Gastrocnemius medialis (tissue), 4 donors: Measurements from ENCODE around the gene KCNC3. TPM values are rescaled to one million over a fixed set of nuclear protein-coding genes. Genes with fewer than 3 reads are reported as not detected.

ENCODE experiments used
- ATAC-seq, 2 donors: fragments of 150-250 bp; one replicate each; pipeline ENCODE4 v1.9.1; 2016
- DNase-seq, 2 donors: peaks; one replicate each; pipeline ENCODE4 v3.0.0-alpha.2; 2019
- H3K27ac ChIP-seq, 4 donors: fragments of 200-600 bp; sonication (generic); 1 replicate in 1 of 4; 2 replicates in 3 of 4; pipeline ENCODE4 v1.5.1; 2016 to 2018; ENCODE audit warnings: mild to moderate bottlenecking in 2 of 4, moderate library complexity in 1 of 4
- H3K27me3 ChIP-seq, 3 donors: fragments of 200-600 bp; sonication (generic) in 2 of 3; 1 replicate in 1 of 3; 2 replicates in 2 of 3; pipeline versions ENCODE4 v1.5.1 to v1.6.0; 2016 to 2019; ENCODE audit warnings: mild to moderate bottlenecking in 1 of 3, moderate library complexity in 1 of 3
- H3K36me3 ChIP-seq, 2 donors: fragments of 200-600 bp; sonication (generic) in 1 of 2; one replicate each; pipeline ENCODE4 v1.5.1; 2017 to 2018
- H3K4me1 ChIP-seq, 2 donors: fragments of 200-600 bp; sonication (generic) in 1 of 2; one replicate each; pipeline ENCODE4 v1.5.1; 2016 to 2017; ENCODE audit warnings: mild to moderate bottlenecking in 2 of 2
- H3K4me3 ChIP-seq, 4 donors: fragments of 200-600 bp; sonication (generic) in 3 of 4; 1 replicate in 1 of 4; 2 replicates in 3 of 4; pipeline ENCODE4 v1.5.1; 2016 to 2019; ENCODE audit warnings: mild to moderate bottlenecking in 2 of 4
- H3K9me3 ChIP-seq, 3 donors: fragments of 200-600 bp; sonication (generic) in 2 of 3; 1 replicate in 1 of 3; 2 replicates in 2 of 3; pipeline ENCODE4 v1.5.1; 2016 to 2019
- POLR2A ChIP-seq, 2 donors: fragments of 450-650 bp; IDR thresholded peaks; one replicate each; pipeline ENCODE4 v1.6.1; 2017; ENCODE audit warnings: antibody characterized with exemption in 2 of 2, mild to moderate bottlenecking in 2 of 2, moderate library complexity in 2 of 2
- in situ Hi-C, 4 donors: fragments of 200-750 bp; cut with MboI; loops; one replicate each; pipeline versions ENCODE4 v1.15.0 to v1.8.0; 2017; ENCODE audit warnings: low sequenced_read_pairs in 4 of 4
- intact Hi-C: fragments of 100-400 bp; cut with DNase I; formaldehyde crosslinking; loops from one replicate; pipeline ENCODE4 v1.15.1; 2023; ENCODE audit warnings: low total_unique reads
- total RNA-seq, 4 donors: library from RNA; depleted of rRNA; stranded (reverse); fragments of >200 nt; gene quantifications; one replicate each; pipeline versions ENCODE4 v1.1.0 to v1.2.3, GENCODE V29; 2016
- TF ChIP-seq, protein P1 (sequence below), 5 experiments: fragments of 450-650 bp in 3 of 5; fragments of 200-600 bp in 2 of 5; sonication (generic) in 2 of 5; IDR thresholded peaks in 4 of 5; conservative IDR thresholded peaks in 1 of 5; 1 replicate in 4 of 5; 2 replicates in 1 of 5; pipeline ENCODE4 v1.5.1; 2016 to 2019; ENCODE audit warnings: antibody characterized with exemption in 5 of 5, mild to moderate bottlenecking in 3 of 5, moderate library complexity in 3 of 5

KCNC3 gene
- total RNA-seq, 4 donors from 2014 or later = 0.25 to 1.4 (median 0.53) TPM

DNA sequence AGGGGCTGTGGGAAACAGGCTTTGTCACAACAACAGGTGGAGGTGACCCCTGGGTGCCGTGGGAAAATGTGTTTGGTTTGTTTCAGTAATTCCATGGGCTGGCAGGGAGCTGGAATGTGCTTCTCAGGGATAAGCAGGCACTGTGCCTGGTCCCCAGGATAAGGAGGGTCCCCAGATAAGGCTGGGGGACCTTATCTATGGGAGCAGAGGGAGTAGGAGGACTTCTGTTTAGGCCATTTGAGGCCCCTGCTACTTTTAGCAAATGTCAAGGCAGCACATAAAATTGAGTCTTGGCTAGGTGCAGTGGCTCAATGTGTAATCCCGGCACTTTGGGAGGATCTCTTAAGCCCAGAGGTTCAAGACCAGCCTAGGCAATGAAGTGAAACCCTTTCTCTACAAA is 59.5 kb downstream of the KCNC3 start:
- Histone ChIP-seq H3K4me1 (no peaks in the 10 kb centered on the region), H3K27me3 (no peaks in the 10 kb centered on the region), H3K36me3 (peaks cover 0 to 61% of the 10 kb centered on the region in 2 donors), H3K27ac (no peak overlapping the region), H3K9me3 (no peaks in the 10 kb centered on the region), H3K4me3 (no peak overlapping the region)
- intact Hi-C loops (no loop called here), in situ Hi-C loops (loop anchor here in 3 of 4 donors (25.0 kb wide), 1 partner anchor 107 kb away; the partner anchor contains the start of gene IZUMO2 (in 3 of the 3))
- TF ChIP-seq POLR2A (IDR thresholded peaks at IDR 0.05) = no peak
- TF ChIP-seq, protein P1, sequence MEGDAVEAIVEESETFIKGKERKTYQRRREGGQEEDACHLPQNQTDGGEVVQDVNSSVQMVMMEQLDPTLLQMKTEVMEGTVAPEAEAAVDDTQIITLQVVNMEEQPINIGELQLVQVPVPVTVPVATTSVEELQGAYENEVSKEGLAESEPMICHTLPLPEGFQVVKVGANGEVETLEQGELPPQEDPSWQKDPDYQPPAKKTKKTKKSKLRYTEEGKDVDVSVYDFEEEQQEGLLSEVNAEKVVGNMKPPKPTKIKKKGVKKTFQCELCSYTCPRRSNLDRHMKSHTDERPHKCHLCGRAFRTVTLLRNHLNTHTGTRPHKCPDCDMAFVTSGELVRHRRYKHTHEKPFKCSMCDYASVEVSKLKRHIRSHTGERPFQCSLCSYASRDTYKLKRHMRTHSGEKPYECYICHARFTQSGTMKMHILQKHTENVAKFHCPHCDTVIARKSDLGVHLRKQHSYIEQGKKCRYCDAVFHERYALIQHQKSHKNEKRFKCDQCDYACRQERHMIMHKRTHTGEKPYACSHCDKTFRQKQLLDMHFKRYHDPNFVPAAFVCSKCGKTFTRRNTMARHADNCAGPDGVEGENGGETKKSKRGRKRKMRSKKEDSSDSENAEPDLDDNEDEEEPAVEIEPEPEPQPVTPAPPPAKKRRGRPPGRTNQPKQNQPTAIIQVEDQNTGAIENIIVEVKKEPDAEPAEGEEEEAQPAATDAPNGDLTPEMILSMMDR (IDR thresholded peaks at IDR 0.05 in 4 of 5, conservative IDR thresholded peaks at IDR 0.05 in 1 of 5) = no peak
- ATAC-seq (no peak), DNase-seq (no peak)

DNA sequence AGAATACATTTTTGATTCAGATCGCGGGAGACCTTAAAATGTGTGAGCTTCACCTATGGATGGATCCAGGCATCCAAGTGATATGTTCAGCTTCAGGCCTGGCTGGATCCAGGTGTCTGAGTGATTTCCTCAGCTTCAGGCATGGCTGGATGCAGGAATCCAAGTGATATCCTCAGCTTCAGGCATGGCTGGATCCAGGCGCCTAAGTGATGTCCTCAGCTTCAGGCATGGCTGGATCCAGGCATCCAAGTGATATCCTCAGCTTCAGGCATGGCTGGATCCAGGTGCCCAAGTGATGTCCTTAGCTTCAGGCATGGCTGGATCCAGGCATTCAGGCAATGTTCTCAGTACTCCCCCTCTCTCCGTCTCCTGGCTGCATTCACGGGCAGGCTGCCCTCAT is 60.7 kb downstream of the KCNC3 start:
- intact Hi-C loops = no loop called here
- Histone ChIP-seq H3K4me3 (no peak overlapping the region), H3K36me3 (peaks cover 0 to 73% of the 10 kb centered on the region in 2 donors), H3K4me1 (no peaks in the 10 kb centered on the region), H3K9me3 (no peaks in the 10 kb centered on the region), H3K27me3 (no peaks in the 10 kb centered on the region), H3K27ac (no peak overlapping the region)
- TF ChIP-seq, protein P1 (IDR thresholded peaks at IDR 0.05 in 4 of 5, conservative IDR thresholded peaks at IDR 0.05 in 1 of 5) = no peak
- TF ChIP-seq POLR2A (IDR thresholded peaks at IDR 0.05) = no peak
- ATAC-seq (no peak), DNase-seq (no peak)
- in situ Hi-C loops = loop anchor here in 3 of 4 donors (25.0 kb wide), 1 partner anchor 106 kb away; the partner anchor contains the start of gene IZUMO2 (in 3 of the 3)

DNA sequence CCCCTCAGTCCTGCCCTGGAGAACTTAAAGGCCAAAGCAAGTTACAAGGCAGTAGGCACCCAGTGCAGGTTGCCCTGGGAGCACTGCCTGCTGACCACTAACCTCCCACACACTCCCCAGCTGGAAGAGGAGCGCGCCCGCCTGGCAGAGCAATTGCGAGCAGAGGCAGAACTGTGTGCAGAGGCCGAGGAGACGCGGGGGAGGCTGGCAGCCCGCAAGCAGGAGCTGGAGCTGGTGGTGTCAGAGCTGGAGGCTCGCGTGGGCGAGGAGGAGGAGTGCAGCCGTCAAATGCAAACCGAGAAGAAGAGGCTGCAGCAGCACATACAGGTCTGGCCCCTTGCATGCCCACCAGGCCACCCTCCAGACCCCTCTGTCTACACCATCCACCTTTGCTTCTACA is 61.1 kb downstream of the KCNC3 start:
- ATAC-seq = no peak
- H3K9me3 ChIP-seq = no peaks in the 10 kb centered on the region
- H3K4me3 ChIP-seq = no peak overlapping the region
- in situ Hi-C loops (loop anchor here in 3 of 4 donors (25.0 kb wide), 1 partner anchor 106 kb away; the partner anchor contains the start of gene IZUMO2 (in 3 of the 3)), intact Hi-C loops (no loop called here)
- no peaks in the 10 kb centered on the region for H3K27me3 ChIP-seq
- H3K4me1 ChIP-seq = no peaks in the 10 kb centered on the region
- peaks cover 0 to 77% of the 10 kb centered on the region in 2 donors for H3K36me3 ChIP-seq
- no peak overlapping the region for H3K27ac ChIP-seq
- TF ChIP-seq, protein P1 (IDR thresholded peaks at IDR 0.05 in 4 of 5, conservative IDR thresholded peaks at IDR 0.05 in 1 of 5) = no peak
- TF ChIP-seq POLR2A (IDR thresholded peaks at IDR 0.05) = no peak
- DNase-seq = no peak

DNA sequence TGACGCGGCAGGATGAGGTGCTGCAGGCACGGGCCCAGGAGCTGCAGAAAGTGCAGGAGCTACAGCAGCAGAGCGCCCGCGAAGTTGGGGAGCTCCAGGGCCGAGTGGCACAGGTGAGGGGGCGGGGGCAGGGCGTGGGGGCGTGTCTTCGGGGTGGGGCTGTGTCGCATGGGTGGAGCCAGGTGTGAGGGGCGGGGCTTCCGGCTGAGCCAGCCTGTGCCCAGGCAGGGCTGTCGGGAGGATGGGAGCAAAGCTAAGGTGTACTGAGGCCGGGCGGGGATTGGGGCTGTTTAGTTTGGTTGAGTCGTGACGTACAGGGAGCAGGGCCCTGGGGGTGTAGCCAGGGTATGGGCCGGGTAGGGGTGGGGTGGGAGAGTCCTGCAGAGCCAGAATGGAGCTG is 62.3 kb downstream of the KCNC3 start:
- Histone ChIP-seq H3K4me1 (no peaks in the 10 kb centered on the region), H3K27me3 (no peaks in the 10 kb centered on the region), H3K27ac (no peak overlapping the region), H3K9me3 (no peaks in the 10 kb centered on the region), H3K36me3 (peaks cover 0 to 70% of the 10 kb centered on the region in 2 donors), H3K4me3 (no peak overlapping the region)
- in situ Hi-C loops (loop anchor here in 3 of 4 donors (25.0 kb wide), 1 partner anchor 105 kb away; the partner anchor contains the start of gene IZUMO2 (in 3 of the 3)), intact Hi-C loops (no loop called here)
- DNase-seq = no peak
- no peak for ATAC-seq
- no peak for TF ChIP-seq POLR2A (IDR thresholded peaks at IDR 0.05)
- TF ChIP-seq, protein P1 (IDR thresholded peaks at IDR 0.05 in 4 of 5, conservative IDR thresholded peaks at IDR 0.05 in 1 of 5) = no peak

DNA sequence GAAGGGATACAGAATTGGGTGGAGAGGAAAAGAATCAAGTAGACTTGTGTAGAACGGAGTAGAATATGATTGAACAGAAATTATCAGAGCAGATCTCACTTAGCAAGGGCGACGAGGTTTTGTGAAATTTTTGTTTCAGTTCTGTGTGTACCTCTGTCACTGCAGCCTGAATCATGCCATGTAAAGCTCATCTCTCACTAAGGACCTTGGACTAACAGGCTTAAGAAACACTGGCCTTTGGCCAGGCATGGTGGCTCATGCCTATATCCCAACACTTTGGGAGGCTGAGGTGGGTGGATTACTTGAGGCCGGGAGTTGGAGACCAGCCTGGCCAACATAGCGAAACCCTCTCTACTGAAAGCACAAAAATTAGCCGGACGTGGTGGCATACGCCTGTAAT is 63.1 kb downstream of the KCNC3 start:
- H3K36me3 ChIP-seq = peaks cover 0 to 68% of the 10 kb centered on the region in 2 donors
- DNase-seq (no peak), ATAC-seq (no peak)
- no peaks in the 10 kb centered on the region for H3K9me3 ChIP-seq
- no peaks in the 10 kb centered on the region for H3K27me3 ChIP-seq
- no peaks in the 10 kb centered on the region for H3K4me1 ChIP-seq
- no peak overlapping the region for H3K27ac ChIP-seq
- in situ Hi-C loops = loop anchor here in 3 of 4 donors (25.0 kb wide), 1 partner anchor 104 kb away; the partner anchor contains the start of gene IZUMO2 (in 3 of the 3)
- intact Hi-C loops = no loop called here
- no peak for TF ChIP-seq POLR2A (IDR thresholded peaks at IDR 0.05)
- TF ChIP-seq, protein P1 (IDR thresholded peaks at IDR 0.05 in 4 of 5, conservative IDR thresholded peaks at IDR 0.05 in 1 of 5) = no peak
- H3K4me3 ChIP-seq = no peak overlapping the region
